HG03280 (cell line): ENCODE data around the gene IL2RA.
"Not testable (repeated sequence)": the region's sequence is repeated elsewhere in the genome, so short reads cannot be mapped to it uniquely, and the experiment has no call there.

Source experiments
- ATAC-seq: cut with Tn5 transposase; IDR thresholded peaks from one replicate; pipeline ENCODE4 v1.9.1; 2021; ENCODE audit warnings: mild to moderate bottlenecking, moderate library complexity; ENCODE audit not compliant: unreplicated experiment

The IL2RA gene

DNA sequence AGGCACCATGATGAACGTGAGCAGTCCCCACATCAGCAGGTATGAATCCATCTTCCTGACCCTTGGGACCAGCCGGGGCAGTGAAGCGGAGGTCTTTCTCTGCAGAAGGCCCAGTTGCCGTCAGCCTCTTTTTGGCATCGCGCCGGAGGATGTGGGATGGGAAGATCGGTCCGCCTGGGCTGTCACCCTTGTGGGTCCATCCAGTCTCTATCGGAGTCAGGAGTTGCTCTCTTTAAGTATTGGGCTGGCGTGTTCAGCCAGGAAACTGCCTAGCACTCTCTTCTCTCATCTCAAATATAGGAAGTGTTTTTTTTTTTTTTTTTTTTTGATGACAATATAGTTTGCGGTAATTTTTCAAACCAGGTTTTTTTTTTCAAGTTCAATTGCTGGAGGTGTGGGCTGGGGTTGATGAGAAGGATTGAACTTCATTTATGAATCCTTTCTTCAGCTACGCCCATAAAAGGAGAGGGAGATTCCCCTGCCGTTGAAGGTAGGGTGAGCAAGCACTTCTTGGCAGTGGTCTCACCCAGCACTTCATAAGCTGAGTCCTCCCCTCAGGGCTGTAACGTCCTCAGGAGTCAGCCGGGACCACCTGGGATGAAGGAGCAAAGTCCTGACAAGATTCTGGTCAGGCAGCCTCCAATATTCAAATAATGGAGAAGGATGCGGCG lies at the start of gene IL2RA:
TSS of gene IL2RA (minus strand) at position 267 of the 671 bp plus-strand sequence. CDS start at position 51, 216 bp downstream.
- no peak for ATAC-seq

DNA sequence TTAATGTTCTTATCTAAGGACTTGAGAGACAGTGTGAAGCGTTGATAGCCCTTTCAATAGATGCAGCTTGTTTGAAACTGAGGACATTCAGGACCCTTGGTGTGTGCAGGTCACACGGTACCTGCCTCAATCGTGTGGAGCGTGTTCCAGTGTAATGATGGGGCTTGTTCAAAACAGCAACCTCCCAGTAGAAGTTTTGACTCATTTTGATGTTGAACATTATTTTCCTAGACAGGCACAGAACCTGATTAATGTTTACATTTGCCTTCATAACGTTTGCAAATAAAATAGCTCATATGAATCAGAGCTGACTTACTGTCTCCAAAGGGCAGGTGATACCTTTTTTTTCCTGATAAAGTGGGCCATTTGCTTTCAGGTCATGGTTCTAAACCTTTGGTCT lies 48.0 kb upstream of the IL2RA start:
- no peak for ATAC-seq

DNA sequence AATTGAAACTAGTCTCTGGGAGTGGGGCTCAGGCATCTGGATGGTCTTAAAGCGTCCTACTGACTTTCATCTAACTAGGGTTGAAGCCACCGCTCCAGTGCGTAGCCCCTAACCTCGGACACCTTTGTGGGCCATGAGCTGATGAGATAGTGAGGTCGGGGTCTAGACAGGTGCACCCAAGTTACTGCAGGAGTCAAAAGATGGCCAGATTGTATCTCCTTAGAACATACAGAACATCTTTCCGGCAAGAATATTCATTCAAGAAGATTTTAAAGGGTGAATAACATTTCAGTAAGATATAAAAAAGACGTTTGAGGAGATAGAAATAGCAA lies 47.2 kb upstream of the IL2RA start:
- ATAC-seq: no peak

DNA sequence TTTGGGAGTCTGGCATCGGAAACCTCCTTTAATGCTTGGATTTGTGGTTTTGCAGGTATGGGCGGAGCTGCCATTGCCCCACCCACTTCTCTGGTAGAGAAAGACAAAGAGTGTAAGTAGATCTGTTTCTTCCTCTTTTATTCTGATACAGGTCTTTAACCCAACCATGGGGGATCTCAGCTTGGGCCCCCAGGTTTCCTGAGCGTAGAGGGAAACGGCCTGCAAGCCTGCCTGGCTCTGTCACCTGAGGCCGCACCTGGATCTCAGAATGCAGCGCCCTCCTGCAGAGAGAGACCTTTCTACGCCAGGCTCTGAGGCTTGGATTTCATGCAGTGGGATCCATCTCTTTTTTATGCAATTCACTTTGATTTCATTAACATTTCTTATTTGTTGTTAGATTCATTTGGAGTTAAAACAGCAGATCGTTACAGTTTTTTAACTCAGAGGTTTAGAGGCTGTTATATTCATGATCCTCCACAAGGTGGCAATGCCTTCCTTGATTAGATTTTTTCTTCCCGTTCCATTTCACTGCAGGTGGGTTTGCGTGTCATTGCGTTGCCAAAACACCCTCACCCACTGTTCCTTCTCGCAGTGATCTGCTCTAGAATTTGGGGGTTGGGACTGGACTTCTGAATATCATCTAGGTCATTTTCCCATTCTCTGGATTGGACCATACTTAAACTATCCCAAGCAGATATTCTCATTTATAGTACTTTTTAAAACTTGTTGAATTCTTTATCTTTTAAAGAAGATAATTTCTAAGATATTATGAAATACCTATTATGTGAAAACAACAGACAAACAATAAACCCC lies 46.7 kb upstream of the IL2RA start:
- ATAC-seq: no peak

DNA sequence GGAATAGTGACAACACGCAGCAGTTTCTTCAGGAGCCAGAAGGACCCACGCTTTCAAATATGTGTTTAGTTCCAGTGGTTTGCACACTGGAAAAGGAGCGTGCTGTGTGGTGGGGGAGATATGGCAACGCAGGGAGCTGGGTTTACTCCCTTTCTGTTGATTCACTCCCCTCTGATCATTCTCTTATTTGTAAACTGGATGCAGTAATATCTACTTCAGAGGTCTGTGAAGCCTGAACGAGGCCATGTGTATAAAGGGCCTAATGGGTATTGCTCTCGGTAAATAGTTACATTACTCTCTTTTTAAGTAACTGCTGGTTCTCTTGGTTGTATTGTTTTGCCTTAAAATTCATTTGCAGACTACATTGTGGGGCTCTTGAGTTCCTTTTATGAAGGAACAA lies 45.9 kb upstream of the IL2RA start:
- ATAC-seq: no peak

DNA sequence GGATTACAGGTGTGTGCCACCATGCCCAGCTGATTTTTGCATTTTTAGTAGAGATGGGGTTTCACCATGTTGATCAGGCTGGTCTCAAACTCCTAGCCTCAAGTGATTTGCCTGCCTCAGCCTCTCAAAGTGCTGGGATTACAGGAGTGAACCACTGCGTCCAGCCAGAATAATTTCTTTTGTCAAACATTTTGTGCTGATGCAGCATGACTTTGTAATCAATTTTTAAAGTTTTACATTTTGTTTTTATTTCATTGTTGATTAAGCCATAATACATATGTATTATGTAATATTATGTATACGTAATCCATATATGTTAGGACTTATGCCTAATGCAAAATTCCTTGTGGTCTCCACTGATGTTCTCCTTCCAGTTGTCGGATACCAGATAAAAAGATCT lies 45.4 kb upstream of the IL2RA start:
- not testable (repeated sequence) for ATAC-seq

DNA sequence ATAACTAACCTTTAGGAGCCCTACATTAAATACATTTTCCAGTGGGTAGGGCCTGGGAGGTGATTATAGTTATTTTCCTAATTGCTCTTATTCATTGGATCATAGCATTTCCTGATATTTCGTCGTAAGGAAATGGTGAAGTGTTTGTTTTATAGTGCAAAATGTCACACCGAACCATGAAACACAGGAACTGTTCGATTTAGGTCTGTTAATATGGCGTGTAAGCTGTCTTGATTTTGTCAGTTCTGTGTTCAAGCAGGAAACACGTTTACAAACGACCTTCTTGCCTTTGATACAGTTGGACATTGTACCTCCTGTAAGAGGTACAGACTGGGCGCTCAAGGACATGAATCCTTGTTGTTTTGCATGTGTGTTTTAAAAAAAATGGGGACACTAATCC lies 41.4 kb upstream of the IL2RA start:
- ATAC-seq: no peak

DNA sequence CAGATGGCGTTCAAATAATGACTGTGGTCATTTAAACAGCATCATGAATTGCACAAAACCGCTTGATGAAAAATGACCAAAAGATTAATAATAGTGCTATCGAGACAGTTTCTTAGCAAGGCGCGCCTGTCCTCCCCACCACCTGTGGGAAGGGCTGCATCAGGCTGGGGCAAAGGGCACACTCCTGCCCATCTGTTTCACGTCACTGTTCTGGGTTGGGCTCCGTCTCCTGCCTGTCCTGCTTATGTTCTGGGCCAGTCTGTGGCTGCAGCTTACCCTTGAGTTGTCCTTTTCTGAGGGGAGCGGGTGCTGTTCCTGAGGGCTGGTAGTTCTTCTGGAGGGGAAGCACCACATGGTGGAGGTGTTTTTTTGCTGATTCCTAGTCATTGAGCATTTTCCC lies 40.0 kb upstream of the IL2RA start:
- ATAC-seq: no peak

DNA sequence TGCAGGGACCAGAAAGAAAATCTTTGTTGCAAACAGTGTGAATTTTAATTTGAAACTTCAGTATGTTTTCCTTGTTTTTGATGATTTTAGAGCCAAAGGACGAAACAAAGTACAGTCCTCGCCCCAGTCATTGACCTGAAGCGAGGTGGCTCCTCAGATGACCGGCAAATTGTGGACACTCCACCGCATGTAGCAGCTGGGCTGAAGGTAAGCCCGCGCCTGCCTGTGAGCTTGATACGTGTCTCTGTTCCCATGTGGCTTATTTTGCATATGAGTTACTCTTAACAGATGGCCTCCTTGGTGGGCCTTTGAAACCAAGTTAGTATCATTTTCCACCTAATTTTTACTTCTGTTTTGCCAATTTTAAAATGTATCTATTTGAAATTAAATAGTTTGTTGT lies 39.0 kb upstream of the IL2RA start:
- peak; percentile 50 for ATAC-seq

DNA sequence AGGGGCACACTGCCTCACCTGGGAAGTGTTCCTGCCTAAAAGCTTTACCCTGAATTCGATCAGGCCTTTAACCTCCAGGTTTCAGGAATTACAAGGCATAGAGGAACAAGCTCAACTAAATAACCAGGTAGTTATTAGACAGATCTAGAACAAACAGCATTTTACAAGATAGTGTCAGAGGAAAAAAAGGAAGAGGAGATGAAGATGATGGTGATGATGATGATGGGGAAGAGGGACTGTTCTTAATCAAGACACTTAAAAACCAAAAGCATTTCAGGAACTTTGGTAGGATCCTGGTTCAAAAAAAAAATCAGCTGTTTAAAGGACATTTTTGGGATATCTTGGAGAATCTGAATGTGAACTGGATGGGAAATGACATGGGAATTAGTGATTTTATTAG lies 38.2 kb upstream of the IL2RA start:
- no peak for ATAC-seq

DNA sequence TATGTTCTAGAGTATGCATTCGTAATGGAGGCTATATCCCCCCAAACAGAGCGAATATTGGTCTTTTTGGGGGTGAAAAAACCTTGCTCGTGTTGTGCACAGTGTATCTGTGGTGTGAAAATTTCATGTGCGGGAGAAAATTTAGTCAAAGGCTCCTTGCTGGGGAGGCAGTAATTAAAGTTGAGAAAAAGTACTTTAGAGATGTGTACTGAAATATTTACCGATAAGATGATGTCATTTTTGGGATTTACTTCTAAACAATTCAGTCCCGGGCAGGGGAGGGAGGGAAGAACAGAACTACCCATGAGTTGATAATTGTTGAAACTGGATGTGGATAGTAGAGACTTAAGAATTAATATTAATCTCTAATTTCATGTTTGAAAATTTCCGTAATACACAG lies 36.0 kb upstream of the IL2RA start:
- ATAC-seq: no peak

DNA sequence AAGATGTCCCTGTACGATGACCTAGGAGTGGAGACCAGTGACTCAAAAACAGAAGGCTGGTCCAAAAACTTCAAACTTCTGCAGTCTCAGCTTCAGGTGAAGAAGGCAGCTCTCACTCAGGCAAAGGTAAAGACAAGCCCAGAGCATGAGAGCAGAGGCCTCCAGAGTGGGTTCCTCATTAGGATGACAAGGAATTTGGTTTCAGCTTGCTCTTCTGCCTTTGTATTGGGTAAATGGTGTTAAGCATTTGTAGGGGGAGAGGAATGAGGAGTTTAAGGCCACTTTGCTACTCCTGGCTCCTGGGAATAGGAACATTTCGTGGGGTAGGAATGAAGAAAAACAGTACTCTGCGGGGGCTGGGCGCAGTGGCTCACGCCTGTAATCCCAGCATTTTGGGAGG lies 34.9 kb upstream of the IL2RA start:
- ATAC-seq: no peak

DNA sequence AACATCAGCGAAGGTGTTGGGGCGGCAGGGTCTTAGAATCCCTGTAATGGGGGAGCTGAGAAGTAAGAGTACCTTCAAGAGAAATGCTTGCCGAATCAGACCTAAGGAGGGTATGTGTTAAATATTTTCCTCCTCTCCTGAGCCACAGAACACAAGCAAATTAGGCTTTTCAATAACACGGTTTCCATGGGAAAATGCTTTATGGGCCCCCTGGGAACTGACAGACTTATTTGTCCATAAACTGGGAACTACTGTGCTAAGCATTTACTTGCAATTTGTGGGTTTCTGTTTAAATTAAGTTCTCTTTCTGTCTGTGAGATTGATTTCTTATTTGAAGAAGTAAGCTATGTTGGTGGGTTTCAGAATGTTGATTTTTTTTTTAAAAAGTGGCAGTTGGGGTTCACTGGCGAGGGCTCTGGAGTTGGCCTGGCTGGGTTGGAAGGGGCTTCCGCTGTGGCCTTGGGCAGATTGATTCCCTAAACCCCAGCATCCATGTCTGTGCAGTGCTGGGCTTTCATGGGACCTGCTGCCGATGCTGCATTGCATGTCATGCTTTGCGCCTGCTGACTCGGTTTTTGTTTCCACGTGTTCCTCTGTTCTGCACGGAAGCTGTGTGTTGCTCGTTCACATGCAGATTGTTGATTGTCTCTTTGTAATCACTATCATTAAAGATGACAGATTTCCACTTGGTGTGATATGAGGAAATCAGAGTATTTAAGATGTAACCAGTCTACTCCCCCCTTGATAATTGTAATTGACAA lies 33.8 kb upstream of the IL2RA start:
- ATAC-seq: no peak

DNA sequence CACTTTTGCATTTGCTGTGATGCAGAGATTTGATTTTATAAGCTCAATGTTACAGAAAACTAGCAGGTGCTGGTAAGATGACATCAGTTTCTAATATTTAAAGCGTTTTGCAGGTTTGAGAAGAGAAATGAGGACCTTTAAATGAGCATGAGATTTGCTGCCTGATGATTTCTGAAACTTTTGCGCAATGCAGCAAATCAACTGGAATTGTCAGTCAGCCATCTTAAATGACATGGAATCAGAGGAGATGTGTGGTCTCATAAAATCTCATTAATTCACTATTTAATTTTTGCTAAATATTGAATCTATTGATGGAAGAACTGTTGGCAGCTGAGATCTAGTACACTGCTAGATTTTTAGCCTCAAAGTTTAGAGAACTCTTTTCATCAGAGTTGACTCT lies 30.6 kb upstream of the IL2RA start:
- no peak for ATAC-seq

DNA sequence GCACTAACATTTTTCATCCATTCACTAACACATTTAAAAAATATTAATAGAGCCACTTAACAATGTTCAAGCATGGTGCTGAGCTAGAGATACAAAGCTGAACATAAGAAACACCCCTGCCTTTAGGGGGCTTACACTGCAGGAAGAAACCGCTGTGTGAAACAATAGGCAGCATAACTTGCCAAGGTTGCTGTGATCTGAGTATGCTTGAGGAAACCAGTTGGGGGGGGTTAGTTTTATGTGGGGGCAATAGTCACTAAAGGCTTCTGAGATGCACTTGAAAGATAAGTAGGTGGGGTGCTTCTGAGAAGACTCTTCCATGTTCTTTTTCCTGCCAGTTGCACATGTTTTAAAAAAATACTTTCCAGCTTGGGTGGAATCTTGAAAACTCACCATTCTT lies 29.5 kb upstream of the IL2RA start:
- ATAC-seq: no peak

DNA sequence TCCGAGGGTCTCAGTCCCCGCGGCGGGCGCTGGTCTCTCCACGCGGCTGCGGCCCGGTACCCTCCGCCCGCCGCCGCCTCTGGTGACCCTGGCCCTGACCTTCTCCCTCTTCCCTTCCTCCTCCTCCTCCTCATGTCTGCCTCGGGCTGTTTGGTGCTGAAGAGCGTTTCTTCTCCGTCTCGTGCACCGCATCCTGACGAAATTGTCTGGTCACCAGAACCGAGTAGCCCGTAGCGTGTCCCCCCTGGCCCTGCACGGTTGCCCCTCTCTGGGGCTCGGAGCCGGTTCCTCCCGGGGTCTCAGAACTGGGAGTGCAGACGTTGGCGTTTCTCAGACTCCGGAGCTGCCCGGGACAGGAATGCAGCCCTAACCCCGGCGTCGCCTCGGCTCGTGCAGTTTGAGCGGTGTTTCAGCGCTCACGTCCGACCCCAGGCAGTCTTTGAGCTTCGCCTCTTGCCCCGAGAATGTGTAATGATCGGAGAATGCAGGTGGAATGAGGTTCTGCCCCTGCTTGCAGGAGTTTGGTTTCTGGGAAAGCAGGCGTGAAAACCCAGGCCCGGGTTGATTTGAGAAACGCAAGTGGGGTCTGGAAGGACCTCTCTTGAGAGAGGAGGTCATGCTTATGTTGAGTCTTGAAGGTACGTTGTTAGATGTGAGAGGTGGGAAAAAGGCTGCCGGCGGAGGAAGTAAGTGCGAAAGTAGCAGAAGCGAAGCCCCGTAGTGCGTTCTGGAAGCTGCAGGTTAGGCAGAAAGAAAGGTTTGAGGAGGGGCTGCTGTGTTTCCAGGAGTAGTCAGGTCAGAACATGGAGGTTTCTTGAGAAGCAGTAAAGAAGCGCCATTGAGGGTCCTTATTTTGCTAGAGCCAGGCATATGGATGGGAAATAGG lies 27.4 kb upstream of the IL2RA start:
- ATAC-seq: no peak

DNA sequence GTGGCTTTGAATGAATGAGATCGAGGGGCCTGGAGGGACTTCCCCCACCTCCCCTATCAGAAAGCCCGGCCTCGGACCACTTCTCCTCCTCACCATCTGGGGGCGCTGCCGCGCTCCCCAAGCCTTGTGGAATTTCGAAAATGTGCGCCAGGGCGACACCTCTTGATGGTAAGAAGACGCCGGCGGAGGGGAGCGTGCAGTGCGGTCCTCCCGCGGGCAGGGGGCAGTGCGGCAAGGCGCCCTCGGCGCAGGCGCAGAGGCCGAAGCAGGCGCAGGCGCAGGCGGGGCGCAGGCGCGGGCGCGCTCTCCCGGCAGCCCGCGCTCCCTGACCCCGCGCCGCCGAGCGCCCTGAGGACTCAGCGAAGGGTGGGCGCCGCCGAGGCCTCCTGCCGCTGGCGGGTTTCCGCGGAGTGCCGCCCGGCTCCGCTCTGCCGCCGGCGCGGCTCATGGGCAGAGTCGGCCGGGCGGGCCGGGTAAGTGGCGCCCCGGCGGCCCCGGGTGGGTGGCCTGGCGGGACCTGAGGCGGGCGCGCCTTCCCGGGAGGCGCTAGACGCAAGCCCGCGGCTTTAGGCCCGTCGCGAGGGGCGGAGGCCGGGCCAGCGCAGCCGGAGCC lies 26.7 kb upstream of the IL2RA start, which contains the start of gene RBM17:
TSS of gene RBM17 (plus strand) at position 314 of the 613 bp plus-strand sequence. CDS start 8,032 bp downstream, outside the sequence.
- peak; percentile 82 for ATAC-seq

DNA sequence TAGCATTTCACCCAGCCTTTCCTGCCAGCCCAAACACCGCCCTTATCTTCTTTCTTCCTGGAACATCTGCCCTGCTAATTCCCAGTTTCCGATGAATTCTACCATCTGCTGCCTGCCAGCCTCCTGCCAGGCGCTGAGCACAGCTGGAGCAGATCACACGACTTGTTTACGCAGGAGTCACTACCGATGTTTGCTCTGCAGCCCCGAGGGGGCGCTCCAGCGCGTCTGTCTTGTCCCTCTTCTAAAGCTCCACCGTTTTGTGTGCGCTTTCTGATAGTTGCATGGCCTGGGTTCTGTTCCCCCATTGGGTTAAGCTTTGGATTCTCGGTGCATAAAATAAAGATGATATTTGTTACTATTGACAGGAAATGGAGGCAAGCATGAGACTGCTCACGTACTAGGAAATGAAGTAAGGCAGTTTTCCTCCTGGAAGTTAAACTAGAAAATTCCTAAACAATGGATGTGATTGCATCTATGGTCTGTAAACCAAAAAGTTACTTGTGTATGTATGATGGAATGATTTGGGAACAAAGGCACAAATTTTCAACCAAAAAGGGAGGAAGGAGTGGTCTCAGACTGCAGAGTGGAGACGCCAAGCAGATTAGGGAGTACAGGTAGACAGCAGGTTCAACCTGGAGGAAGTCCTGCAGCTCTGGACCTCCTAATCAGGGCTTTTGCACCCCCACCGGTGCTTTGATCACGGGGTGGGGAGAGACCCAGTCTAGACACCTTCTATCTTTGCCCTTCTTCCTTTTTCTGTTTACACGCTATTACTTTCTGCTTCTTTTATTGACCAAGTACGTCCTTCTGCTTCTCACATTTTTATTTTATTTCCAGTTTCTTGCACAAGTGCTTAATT lies 24.4 kb upstream of the IL2RA start:
- peak; percentile 48 for ATAC-seq
